Body of pancreas (tissue), 4 donors: Measurements from ENCODE around the gene CLK3.

Source experiments
- CTCF ChIP-seq, 7 experiments: fragments of 450-650 bp in 4 of 7; fragments of 200-600 bp in 3 of 7; sonication (generic) in 3 of 7; IDR thresholded peaks; one replicate each; pipeline ENCODE4 v1.5.1; 2016 to 2019; ENCODE audit warnings: antibody characterized with exemption in 7 of 7
- POLR2A ChIP-seq, 3 donors: fragments of 450-650 bp; IDR thresholded peaks; one replicate each; pipeline ENCODE4 v1.6.1; 2016; ENCODE audit warnings: antibody characterized with exemption in 3 of 3, mild to moderate bottlenecking in 2 of 3

- TF ChIP-seq CTCF (IDR thresholded peaks at IDR 0.05), result no peak
- TF ChIP-seq POLR2A (IDR thresholded peaks at IDR 0.05), result no peak
Measured at GRCh38 chr15:74627766-74628165, 12.1 kb downstream of the CLK3 start.
